Central memory CD4-positive, alpha-beta T cell (primary cell): ENCODE measurements around the gene GALNT17.
"Not testable (repeated sequence)": the region's sequence is repeated elsewhere in the genome, so short reads cannot be mapped to it uniquely, and the experiment has no call there.

Experiments
- DNase-seq: peaks from one replicate; pipeline ENCODE4 v3.0.0; 2022

The GALNT17 gene

DNA sequence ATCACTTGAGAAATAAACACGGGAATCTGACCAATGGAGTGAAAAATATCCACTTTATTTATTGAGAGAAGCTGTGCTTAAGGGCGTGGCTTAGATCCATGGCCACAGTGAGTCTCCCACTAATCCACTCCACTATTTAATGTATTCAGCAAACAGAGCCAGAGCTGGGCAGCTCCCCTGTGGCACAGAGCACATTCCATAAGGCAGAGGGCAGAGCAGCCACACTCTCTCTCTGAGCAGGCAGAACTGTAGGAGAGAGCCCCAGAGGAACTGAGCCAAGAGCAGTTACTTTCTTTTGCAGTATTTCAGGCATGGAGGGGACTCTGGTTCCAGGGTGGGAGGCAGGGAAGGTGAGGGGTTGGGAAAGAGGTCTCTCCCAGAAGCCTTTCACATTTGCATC, 106.0 kb downstream of the GALNT17 start:
- no peak for DNase-seq

DNA sequence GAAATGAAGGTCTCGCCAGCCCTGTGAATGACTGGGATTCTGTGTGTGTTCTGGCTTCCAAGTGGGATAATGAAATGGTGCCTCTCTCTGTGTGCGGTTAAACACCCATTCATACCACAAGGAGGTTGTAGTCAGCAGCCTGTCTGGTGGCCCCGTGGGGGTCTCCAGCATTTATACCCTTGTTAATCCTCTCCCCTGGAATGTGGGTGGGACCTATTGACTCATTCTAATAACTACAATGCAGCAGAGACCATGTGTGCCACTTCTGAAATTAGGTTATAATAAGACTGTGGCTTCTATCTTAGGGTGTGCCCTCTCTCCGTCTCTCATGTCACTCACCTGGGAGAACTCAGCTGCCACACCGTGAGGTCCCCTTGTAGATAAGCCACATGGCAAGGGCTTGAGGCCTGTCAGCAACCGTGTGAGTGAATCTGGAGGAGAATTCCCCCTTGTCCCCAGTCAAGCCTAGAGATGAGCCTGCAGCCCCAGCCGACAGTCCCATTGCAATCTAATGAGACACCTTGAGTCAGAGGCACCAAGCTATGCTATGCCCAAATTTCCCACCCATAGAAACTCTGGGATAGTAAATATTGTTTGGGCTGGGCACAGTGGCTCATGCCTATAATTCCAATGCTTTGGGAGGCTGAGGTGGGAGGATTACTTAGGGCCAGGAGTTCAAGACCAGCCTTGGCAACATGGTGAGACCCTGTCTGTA, 106.8 kb downstream of the GALNT17 start:
- no peak for DNase-seq

DNA sequence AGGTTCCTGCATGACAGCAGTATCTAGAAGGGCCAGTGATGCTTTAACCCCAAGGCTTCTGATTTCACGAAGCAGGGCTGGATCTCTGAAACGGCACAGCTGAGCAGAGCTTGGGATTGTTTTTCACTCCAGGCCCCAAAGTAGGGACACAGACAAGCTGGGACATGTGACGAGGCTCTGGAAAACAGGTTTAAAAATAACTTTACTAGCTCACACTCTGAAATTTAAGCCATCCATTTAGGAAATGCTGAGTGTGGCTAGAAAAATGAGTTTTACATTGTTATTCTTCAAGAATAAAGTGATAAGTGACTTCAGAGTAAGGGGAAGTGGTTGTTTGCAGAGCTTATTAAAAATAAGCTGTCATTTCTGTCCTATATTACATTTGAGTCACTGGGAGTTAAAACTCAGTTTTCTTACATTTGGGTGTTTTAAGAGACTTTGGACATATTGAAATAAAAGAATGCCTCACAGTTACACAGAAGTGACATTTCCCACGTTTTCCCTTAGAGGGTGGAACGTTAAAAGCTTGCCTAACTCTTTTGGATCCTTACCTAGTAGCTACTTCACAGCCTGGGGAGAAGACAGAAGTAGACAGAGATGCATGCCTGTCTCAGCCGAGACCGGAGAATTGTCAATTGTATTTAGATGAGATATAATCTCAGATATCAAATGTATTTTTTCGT, 107.8 kb downstream of the GALNT17 start:
- DNase-seq = no peak

DNA sequence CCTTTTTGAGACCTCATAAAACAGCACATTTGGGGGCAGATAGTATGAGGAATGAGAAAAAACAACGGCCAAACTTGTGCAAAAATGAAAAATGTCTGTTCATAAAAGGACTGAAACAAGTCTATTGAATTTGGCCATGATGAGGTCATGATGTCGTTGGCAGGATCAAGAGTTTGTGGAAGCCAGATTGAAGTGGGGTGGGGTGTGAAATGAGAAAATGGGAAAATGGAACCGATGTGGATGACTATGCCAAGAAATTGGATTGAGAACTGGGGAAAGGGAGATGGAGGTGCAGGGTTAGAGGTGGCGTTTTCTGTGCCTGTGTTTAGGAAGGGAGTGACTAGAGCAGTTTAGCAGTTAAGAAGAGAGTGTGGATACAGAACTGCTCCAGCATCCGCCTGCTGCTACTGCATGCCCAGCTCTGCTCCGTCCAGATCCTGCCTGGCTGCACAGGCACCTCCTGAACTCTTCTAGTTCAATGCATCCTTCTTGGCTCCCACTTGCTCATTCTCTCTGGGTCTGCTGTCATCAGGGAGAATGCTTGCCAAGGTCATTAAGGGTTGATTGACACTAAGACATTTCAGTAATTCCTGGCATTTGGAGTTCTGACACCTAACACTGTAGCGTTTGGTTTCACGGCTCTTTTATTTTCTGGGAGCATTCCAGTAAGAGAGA, 111.9 kb downstream of the GALNT17 start:
- DNase-seq = no peak

DNA sequence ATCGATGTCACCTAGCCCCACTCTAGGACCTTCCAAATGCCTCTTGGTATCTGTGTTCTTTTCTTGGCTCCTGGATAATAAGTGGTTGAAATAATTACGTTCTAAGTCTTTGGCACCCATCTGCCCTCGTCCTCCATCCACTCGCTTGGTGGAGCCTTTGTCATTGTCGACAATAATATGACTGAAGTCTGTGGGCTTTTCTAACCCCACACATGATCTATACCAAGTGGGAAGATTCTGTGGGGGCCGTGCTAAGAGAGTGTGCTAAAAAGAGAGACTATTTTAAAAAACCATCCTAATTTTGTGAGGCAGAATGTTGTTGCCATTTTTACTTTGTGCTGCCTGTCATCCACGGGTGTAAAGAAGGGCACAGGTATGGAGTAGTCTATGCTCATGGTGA, 113.1 kb downstream of the GALNT17 start:
- no peak for DNase-seq

DNA sequence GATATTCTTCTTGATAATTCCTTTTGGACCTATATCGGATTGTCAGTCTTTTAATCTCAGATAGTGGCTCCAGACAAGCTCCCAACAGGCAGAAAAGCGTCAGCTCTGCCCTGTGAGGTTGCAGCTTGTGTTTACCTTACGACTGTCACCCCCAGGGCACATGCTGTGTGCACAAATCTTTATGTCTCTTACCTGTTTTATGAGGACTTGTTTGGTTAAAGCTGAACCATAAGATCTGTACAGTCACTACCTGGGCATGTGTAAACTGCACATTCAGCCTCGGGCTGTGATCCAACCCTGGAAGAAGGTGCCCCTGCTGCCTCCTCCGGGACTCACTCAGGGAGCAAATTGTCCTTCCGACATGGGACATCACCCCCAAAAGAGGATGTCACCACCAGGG, 119.8 kb downstream of the GALNT17 start:
- no peak for DNase-seq

DNA sequence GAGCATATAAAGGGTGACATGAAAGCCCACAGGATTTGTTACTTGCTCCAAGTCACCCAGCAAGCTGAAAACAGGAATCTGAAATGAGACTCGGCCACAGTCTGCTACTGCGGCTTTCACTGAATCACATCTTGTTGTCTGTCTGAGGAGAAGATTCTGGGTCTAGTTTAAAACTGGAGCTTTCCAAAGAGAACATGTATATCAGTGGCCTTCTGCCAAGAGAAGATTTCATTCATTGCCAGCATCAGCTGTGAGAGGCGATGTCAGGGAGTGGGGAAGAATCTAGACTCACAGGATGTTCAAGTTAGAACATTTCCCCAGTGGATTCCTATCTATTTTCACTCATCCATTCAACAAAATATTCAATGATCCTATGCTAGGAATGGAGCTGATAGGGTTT, 122.8 kb downstream of the GALNT17 start:
- DNase-seq = no peak

DNA sequence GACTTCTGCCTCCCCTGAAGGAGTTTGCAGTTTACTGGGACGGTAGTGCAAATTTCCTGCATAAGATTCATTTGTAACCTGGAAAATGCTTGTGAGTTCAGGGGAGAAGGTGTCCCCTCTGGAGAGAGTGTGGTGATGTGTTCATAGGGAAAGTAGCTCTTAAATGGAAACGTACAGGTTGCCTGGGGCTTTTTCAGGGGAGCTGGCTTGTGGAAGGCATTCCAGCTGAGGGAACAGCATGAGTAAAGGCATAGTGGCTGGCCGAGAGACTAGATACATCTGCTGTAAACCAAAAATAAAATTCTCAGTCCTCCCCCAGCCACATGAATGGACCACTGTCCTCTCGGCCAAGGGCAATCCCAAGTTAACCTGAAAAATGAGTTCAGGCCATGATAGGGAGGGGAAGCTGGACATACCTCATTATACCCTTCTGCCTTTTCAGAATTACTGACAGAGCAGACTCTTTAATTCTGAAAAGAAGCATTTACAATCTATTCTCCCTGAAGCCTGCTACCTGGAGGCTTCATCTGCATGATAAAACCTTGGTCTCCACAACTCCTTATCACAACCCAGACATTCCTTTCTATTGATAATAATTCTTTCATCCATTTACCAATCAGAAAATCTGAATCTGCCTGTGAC, 123.7 kb downstream of the GALNT17 start:
- no peak for DNase-seq

DNA sequence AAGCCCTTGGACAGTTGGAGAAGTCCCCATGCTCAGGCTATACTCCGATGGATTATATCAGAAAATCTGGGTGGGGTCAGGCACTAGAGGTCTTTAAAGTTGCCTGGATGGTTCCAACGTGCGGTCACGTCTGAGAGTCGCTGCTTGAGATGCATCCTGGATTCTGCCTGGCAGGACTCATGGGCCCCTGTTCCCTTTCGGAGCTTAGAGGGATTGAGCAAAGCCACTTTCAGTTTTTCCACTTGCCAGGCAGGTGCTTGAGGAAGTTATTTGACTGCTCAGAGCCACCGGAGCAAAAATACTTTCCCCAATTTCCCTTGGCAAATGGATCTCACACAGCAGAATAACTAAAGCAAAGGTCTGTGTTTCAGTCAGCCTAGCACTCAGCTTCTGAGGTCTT, 129.1 kb downstream of the GALNT17 start:
- DNase-seq = no peak

DNA sequence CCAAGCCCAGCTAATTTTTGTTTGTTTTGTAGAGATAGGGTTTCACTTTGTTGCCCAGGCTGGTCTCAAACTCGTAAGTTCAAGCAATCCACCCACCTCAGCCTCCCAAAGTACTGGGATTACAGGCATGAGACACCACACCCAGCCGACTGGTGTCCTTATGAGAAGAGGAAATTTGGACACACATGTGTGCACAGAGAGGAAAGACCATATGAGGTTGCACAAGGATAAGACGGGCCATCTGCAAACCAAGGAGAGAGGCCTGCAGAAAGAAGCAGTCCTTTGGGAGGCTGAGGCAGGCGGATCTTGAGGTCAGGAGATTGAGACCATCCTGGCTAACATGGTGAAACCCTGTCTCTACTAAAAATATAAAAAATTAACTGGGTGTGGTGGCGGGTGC, 130.9 kb downstream of the GALNT17 start:
- DNase-seq = not testable (repeated sequence)

DNA sequence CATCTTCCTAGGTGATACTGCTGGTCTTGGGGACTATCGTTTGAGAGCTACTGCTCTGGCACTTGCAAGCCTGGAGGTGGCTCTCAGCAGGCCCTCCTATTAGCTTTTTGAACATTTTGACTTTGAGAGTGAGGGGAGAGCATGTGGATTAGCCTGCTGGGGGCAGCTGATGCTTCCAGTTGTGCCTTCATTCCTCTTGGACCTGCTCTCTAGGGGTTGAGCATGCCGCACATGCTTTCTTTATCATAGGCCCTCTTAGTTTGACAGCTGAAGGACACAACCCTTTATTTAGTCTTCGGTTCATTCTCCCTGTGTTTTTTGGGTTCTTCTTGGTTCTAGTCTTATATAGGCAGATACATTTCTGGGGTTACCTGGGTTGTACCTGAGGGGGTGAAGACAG, 132.1 kb downstream of the GALNT17 start:
- DNase-seq = no peak

DNA sequence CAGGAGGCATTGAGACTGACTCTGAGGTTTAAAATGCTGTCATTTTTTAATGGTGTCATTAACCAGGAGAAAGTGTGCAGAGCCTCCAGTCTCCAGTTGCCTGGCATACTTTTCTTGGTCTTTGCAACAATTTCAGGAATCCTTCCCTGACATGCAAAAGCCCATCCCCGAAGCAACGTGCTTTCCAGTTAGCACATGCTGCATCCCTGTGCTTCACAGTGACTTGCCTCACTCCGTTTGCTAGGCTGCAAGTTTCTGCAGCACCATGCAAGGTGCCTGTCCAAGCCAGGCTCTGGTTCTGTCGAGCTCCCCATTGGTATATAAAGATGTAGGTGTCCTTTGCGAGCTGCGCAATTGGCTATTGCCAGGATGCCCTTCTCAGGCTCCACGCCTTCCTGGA, 135.0 kb downstream of the GALNT17 start:
- DNase-seq = no peak

DNA sequence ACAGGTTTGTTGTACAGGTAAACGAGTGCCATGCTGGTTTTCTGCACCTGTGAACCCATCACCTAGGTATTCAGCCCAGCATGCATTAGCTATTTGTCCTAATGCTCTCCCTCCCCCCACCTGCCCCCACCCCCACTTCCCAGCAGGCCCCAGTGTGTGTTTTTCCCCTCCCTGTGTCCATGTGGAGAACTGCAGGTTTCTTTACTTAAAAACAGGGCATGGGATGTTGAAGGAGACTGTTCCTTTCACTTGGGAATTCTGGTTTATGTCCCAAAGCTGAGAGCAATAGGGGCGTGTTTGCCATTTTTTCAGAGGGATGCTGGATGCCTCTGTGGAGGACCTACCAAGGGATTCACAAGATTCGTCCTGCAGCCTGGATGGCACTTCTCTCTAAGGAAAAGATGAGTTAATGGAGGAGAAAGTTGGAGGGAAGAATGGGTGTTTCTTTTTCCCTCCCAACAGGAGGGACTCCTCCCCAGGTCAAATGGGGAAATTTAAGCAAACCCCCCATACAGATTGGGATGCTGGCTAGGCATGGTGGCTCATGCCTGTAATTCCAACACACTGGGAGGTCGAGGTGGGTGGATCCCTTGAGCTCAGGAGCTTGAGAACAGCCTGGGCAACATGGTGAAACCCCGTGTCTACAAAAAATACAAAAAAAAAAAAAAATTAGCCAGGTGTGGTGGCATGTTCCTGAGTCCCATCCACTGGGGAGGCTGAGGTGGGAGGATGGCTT, 136.0 kb downstream of the GALNT17 start:
- no peak for DNase-seq

DNA sequence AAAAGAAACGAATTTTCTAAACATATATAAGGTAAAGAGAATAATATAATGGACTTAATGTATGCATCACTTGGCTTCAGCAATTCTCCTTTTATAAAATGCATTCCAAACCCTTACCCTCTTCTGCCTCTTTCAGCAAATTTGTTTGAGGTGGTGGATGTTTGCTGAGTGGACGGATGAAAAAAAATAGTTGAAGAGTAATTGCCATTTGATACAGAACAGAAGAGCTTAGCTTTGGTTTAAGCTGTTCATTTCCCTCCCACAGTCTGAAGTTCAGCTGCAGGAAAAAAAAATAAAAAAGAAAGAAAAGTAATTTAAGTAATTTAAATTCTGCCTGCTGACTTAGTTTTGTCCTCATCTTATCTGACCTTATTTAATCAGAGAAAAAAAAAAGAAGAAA, 138.6 kb downstream of the GALNT17 start:
- DNase-seq = no peak

DNA sequence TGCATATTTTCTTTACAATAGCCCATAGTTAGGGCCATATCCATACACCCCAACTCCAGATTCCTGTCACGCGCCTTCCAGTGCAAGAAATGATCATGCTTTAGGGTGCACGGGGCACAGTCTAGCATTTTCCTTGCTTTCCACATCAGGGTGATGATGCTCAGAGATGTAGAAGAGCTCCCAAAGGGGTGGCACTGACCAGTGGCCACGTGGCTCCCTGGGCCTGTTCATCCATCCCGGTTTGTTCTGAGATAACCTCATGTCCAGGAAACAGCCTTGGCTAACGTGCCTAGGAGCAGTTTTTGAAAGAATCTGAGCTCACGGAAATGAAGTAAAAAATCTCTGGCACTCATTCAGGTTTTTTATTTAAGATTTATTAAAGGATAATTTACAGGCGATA, 139.3 kb downstream of the GALNT17 start:
- DNase-seq = no peak

DNA sequence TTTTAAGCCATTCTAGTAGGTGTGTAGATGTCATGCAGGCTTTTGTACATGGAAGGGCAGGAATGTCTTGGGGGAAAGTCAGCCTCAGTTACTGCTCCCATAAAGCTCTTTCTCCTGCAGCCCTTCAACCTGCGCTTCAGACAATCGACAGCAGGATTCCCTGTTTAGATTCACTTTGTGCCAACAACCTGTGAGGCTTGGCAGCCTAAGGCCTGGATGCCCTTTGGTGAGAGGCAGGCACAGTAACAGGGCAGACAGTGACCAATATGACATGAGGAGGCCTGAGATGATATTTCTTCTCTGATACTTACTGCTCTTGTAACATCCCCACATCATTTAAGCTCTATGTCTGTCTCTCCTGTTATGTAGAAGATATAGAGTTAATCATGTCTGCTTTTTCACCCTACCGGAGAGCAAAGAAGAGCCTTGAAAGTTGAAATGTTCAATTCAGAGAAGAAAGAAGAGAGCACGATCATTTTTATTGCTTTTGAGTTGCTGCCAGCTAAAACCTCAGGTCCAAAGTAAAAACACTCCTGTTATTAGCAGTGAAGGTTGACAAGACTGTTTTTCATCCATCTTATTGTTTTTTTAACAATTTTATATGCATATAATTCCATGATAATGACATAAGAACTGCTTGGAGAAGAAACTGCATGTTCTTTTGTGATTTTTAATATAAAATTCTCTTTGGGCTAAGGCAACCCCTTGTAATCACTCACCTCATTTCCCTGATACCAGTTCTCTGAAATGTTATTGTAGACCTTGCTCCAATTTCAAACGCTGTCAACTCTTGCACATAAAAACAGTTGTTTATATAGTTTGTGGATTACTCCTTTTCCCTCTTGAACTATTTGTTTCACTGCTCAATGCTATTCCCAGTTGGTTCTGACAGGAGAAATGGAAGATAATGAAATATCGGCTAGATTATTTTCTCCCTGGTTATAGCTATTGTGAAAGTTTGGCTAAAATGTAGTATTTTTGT, 140.9 kb downstream of the GALNT17 start:
- DNase-seq = no peak

DNA sequence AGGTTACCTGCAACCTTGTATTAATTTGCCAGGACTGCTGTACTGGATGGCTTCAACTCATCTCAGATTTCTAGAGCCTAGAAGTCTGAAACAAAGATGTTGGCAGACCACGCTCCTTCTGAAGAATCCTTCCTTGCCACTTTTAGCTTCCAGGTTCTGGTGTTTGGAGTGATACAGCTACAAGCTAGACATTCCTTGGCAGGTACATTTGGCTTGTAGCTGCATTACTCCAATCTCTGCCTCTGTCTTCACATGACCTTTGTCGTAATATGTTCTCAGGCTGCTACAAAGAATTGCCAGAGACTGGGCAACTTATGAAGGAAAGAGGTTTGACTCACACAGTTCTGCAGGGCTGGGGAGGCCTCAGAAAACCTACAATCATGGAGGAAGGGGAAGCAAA, 146.3 kb downstream of the GALNT17 start:
- DNase-seq = no peak

DNA sequence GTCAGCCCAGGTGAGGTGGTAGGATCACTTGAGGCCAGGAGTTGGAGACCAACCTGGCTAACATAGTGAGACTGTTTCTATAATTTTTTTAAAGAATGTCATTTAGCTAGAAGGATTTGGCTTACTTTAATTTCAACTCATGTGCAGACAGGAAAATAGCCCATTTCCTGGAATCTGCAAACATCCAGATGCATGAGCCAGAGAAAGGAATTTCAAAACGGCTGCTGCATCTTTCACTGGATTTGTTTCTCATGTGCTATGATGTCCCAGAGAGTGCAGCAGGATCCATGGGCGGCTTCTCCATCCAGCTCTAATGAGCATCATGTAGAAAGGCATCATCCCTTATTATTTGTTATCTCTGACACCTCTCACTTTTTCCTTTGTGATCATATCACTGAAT, 149.3 kb downstream of the GALNT17 start:
- DNase-seq = no peak

DNA sequence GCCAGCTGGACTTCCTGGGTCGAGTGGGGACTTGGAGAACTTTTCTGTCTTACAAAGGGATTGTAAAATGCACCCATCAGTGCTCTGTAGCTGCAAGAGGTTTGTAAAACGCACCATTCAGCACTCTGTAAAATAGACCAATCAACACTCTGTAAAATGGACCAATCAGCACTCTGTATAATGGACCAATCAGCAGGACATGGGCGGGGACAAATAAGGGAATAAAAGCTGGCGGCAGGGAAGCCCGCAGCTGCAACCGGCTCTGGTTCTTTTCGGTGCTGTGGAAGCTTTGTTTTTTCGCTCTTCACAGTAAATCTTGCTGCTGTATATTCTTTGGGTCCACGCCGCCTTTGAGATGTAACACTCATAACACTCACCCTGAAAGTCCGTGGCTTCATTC, 151.9 kb downstream of the GALNT17 start:
- DNase-seq = no peak

DNA sequence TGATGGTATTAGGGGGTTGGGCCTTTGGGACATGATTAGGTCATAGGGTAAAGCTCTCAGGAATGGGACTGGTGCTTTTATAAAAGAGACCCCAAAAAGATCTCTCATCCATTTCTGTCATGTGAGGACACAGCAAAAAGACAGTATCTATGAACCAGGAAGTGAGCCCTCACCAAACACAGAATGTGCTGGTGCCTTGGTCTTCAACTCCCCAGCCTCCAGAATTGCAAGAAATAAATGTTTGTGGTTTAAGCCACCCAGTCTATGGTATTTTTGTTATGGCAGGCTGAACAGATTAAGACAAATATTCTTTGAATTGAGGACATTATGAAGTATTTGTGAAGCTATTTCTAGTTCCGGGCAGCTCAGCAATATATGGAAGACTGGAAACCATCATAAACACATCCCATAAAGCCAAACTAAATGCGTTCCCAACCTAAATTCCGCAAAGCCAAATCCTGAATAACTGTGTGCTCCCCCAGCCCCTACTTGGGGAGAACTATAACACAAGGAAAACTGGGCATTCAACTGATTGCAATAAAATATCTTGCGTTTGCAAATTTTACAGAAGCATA, 153.7 kb downstream of the GALNT17 start:
- no peak for DNase-seq

DNA sequence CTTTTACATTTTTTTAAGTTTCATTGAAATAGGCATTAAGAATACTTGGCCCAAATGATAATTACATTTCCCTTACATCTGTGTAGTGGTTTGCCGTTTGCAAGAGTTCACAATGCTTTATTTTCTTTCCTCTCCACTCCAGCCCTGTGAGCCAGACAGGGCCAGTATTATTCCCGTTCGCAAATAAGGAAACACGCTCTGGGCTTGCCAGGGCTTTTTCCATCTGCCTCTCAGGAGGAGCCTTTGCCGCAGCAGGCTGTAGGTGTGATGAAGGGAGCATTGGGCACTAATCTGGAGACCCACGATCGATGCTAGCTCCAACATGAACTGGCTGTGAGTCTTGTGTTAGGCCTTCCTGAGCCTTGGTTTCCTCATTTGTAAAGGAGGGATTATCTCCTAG, 154.4 kb downstream of the GALNT17 start:
- DNase-seq = no peak
